HG02852 (cell line): ENCODE results near the gene UTP11.

Experiments
- ATAC-seq: cut with Tn5 transposase; IDR thresholded peaks from one replicate; pipeline ENCODE4 v1.9.1; 2021; ENCODE audit warnings: mild to moderate bottlenecking, moderate library complexity; ENCODE audit not compliant: unreplicated experiment

The UTP11 gene

GRCh38 chr1:38045401-38046332 is 33.1 kb downstream of the UTP11 start:
- peak; percentile 10 for ATAC-seq

- no peak for ATAC-seq
These were observed 33.9 kb downstream of the UTP11 start, which contains the start of gene POU3F1 for GRCh38 chr1:38046333-38046883. TSS of gene POU3F1 (minus strand) at chr1:38046793. CDS start at chr1:38046743, 50 bp downstream.

- ATAC-seq, result peak; percentile 58
These were observed 34.5 kb downstream of the UTP11 start for GRCh38 chr1:38046884-38047602.

- ATAC-seq, result no peak
These were observed 35.1 kb downstream of the UTP11 start for GRCh38 chr1:38047603-38048141.

GRCh38 chr1:38050397-38051078 is 38.0 kb downstream of the UTP11 start:
- ATAC-seq, result no peak

GRCh38 chr1:38051079-38051543 is 38.6 kb downstream of the UTP11 start:
- no peak for ATAC-seq

- peak; percentile 71 for ATAC-seq
These were observed 40.3 kb downstream of the UTP11 start for GRCh38 chr1:38052750-38053415.

GRCh38 chr1:38053416-38054091 is 41.0 kb downstream of the UTP11 start:
- no peak for ATAC-seq

GRCh38 chr1:38055398-38055797 is 42.9 kb downstream of the UTP11 start:
- ATAC-seq, result no peak

GRCh38 chr1:38055965-38056364 is 43.4 kb downstream of the UTP11 start:
- no peak for ATAC-seq

- no peak for ATAC-seq
These were observed 47.2 kb downstream of the UTP11 start for GRCh38 chr1:38059635-38060250.

GRCh38 chr1:38060498-38060897 is 48.0 kb downstream of the UTP11 start:
- ATAC-seq, result no peak

- ATAC-seq, result no peak
These were observed 48.8 kb downstream of the UTP11 start for GRCh38 chr1:38061290-38061689.

- peak; percentile 63 for ATAC-seq
These were observed 49.4 kb downstream of the UTP11 start for GRCh38 chr1:38061883-38062328.

GRCh38 chr1:38062361-38063288 is 50.1 kb downstream of the UTP11 start:
- ATAC-seq, result no peak

- no peak for ATAC-seq
These were observed 51.1 kb downstream of the UTP11 start for GRCh38 chr1:38063616-38064015.

GRCh38 chr1:38064197-38064903 is 51.8 kb downstream of the UTP11 start:
- no peak for ATAC-seq
